ELR (cell line): ENCODE data around the gene RRP9.
A peak's percentile ranks its signal among the peaks of the same experiment; 100 is the strongest.
"Not testable (repeated sequence)": the region's sequence is repeated elsewhere in the genome, so short reads cannot be mapped to it uniquely, and the experiment has no call there.

Experiments used
- DNase-seq: peaks from one replicate; pipeline ENCODE4 v3.0.0-alpha.2; 2015; ENCODE audit warnings: low read depth

Gene RRP9

GRCh38 chr3:51938780-51939425 lies 2.8 kb downstream of the RRP9 start:
- no peak for DNase-seq

GRCh38 chr3:51937611-51938450 lies 3.9 kb downstream of the RRP9 start:
- no peak for DNase-seq

GRCh38 chr3:51937014-51937413 lies 4.7 kb downstream of the RRP9 start:
- peak; percentile 31 for DNase-seq

- no peak for DNase-seq
Measured at GRCh38 chr3:51935886-51936755, 5.6 kb downstream of the RRP9 start.

GRCh38 chr3:51934991-51935885 lies 6.5 kb downstream of the RRP9 start:
- DNase-seq = no peak

- no peak for DNase-seq
Measured at GRCh38 chr3:51934139-51934850, 7.4 kb downstream of the RRP9 start.

- no peak for DNase-seq
Measured at GRCh38 chr3:51933471-51934138, 8.1 kb downstream of the RRP9 start.

- no peak for DNase-seq
Measured at GRCh38 chr3:51932471-51933370, 9.0 kb downstream of the RRP9 start.

- no peak for DNase-seq
Measured at GRCh38 chr3:51931756-51932155, 9.9 kb downstream of the RRP9 start.

- no peak for DNase-seq
Measured at GRCh38 chr3:51930439-51930838, 11.3 kb downstream of the RRP9 start.

GRCh38 chr3:51929420-51930003 lies 12.2 kb downstream of the RRP9 start:
- DNase-seq = peak; percentile 11

- not testable (repeated sequence) for DNase-seq
Measured at GRCh38 chr3:51928981-51929380, 12.7 kb downstream of the RRP9 start.

- DNase-seq = no peak
Measured at GRCh38 chr3:51928438-51928837, 13.3 kb downstream of the RRP9 start.

- no peak for DNase-seq
Measured at GRCh38 chr3:51927061-51927977, 14.4 kb downstream of the RRP9 start.

GRCh38 chr3:51921081-51921578 lies 20.6 kb downstream of the RRP9 start:
- DNase-seq = no peak

GRCh38 chr3:51916418-51916817 lies 25.3 kb downstream of the RRP9 start:
- DNase-seq = no peak

- no peak for DNase-seq
Measured at GRCh38 chr3:51908026-51908425, 33.7 kb downstream of the RRP9 start.
